HepG2 (cell line): Measurements from ENCODE around the gene HEPACAM.

Source experiments
- HOXA3 ChIP-seq: sonication (generic); formaldehyde crosslinking; IDR thresholded peaks from 2 replicates; pipeline ENCODE4 v1.5.0; 2020; ENCODE audit warnings: missing genetic modification reagents
- NFRKB ChIP-seq: fragments of 450-650 bp; IDR thresholded peaks from 2 replicates; pipeline ENCODE4 v1.6.1; 2017
- TF ChIP-seq, protein P1 (sequence below): sonication (generic); formaldehyde crosslinking; IDR thresholded peaks from 2 replicates; pipeline ENCODE4 v1.5.0; 2020; ENCODE audit warnings: mild to moderate bottlenecking, missing genetic modification reagents, moderate library complexity
- TF ChIP-seq, protein P2 (sequence below): sonication (generic); formaldehyde crosslinking; IDR thresholded peaks from 2 replicates; pipeline ENCODE4 v1.4.0; 2020; ENCODE audit warnings: missing genetic modification reagents
- TF ChIP-seq, protein P3 (sequence below): sonication (generic); formaldehyde crosslinking; IDR thresholded peaks from 2 replicates; pipeline ENCODE4 v1.9.0; 2022; ENCODE audit warnings: low read depth, missing genetic modification reagents
- TF ChIP-seq, protein P4 (sequence below): sonication (generic); formaldehyde crosslinking; IDR thresholded peaks from 2 replicates; pipeline ENCODE4 v1.4.0; 2020; ENCODE audit warnings: mild to moderate bottlenecking, missing genetic modification reagents

DNA sequence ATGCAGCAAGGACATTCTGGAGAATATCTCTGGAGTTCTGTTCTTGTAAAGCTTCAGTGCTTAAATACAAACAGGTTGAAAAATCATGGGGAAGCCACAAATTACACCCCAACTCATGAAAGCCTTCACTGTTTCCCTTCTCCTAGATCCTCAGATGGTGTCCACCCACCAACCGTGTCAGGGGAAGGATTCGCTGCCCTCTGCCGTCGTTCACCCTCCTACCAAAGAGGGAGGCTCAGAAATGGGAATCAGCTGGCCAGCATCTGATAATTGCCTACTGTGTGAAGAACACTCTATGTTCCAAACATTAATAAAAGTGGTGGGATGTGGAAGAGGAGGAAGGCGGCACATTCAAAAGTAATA lies 7.4 kb upstream of the HEPACAM start:
- TF ChIP-seq, protein P1, sequence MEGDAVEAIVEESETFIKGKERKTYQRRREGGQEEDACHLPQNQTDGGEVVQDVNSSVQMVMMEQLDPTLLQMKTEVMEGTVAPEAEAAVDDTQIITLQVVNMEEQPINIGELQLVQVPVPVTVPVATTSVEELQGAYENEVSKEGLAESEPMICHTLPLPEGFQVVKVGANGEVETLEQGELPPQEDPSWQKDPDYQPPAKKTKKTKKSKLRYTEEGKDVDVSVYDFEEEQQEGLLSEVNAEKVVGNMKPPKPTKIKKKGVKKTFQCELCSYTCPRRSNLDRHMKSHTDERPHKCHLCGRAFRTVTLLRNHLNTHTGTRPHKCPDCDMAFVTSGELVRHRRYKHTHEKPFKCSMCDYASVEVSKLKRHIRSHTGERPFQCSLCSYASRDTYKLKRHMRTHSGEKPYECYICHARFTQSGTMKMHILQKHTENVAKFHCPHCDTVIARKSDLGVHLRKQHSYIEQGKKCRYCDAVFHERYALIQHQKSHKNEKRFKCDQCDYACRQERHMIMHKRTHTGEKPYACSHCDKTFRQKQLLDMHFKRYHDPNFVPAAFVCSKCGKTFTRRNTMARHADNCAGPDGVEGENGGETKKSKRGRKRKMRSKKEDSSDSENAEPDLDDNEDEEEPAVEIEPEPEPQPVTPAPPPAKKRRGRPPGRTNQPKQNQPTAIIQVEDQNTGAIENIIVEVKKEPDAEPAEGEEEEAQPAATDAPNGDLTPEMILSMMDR (CRISPR knock-in tag), result peak; percentile 42
- TF ChIP-seq NFRKB, result no peak
- TF ChIP-seq HOXA3 (CRISPR knock-in tag), result no peak
- TF ChIP-seq, protein P2, sequence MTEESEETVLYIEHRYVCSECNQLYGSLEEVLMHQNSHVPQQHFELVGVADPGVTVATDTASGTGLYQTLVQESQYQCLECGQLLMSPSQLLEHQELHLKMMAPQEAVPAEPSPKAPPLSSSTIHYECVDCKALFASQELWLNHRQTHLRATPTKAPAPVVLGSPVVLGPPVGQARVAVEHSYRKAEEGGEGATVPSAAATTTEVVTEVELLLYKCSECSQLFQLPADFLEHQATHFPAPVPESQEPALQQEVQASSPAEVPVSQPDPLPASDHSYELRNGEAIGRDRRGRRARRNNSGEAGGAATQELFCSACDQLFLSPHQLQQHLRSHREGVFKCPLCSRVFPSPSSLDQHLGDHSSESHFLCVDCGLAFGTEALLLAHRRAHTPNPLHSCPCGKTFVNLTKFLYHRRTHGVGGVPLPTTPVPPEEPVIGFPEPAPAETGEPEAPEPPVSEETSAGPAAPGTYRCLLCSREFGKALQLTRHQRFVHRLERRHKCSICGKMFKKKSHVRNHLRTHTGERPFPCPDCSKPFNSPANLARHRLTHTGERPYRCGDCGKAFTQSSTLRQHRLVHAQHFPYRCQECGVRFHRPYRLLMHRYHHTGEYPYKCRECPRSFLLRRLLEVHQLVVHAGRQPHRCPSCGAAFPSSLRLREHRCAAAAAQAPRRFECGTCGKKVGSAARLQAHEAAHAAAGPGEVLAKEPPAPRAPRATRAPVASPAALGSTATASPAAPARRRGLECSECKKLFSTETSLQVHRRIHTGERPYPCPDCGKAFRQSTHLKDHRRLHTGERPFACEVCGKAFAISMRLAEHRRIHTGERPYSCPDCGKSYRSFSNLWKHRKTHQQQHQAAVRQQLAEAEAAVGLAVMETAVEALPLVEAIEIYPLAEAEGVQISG (CRISPR knock-in tag), result no peak
- TF ChIP-seq, protein P3, sequence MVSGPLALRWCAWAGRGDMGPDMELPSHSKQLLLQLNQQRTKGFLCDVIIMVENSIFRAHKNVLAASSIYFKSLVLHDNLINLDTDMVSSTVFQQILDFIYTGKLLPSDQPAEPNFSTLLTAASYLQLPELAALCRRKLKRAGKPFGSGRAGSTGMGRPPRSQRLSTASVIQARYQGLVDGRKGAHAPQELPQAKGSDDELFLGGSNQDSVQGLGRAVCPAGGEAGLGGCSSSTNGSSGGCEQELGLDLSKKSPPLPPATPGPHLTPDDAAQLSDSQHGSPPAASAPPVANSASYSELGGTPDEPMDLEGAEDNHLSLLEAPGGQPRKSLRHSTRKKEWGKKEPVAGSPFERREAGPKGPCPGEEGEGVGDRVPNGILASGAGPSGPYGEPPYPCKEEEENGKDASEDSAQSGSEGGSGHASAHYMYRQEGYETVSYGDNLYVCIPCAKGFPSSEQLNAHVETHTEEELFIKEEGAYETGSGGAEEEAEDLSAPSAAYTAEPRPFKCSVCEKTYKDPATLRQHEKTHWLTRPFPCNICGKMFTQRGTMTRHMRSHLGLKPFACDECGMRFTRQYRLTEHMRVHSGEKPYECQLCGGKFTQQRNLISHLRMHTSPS, result no peak
- TF ChIP-seq, protein P4, sequence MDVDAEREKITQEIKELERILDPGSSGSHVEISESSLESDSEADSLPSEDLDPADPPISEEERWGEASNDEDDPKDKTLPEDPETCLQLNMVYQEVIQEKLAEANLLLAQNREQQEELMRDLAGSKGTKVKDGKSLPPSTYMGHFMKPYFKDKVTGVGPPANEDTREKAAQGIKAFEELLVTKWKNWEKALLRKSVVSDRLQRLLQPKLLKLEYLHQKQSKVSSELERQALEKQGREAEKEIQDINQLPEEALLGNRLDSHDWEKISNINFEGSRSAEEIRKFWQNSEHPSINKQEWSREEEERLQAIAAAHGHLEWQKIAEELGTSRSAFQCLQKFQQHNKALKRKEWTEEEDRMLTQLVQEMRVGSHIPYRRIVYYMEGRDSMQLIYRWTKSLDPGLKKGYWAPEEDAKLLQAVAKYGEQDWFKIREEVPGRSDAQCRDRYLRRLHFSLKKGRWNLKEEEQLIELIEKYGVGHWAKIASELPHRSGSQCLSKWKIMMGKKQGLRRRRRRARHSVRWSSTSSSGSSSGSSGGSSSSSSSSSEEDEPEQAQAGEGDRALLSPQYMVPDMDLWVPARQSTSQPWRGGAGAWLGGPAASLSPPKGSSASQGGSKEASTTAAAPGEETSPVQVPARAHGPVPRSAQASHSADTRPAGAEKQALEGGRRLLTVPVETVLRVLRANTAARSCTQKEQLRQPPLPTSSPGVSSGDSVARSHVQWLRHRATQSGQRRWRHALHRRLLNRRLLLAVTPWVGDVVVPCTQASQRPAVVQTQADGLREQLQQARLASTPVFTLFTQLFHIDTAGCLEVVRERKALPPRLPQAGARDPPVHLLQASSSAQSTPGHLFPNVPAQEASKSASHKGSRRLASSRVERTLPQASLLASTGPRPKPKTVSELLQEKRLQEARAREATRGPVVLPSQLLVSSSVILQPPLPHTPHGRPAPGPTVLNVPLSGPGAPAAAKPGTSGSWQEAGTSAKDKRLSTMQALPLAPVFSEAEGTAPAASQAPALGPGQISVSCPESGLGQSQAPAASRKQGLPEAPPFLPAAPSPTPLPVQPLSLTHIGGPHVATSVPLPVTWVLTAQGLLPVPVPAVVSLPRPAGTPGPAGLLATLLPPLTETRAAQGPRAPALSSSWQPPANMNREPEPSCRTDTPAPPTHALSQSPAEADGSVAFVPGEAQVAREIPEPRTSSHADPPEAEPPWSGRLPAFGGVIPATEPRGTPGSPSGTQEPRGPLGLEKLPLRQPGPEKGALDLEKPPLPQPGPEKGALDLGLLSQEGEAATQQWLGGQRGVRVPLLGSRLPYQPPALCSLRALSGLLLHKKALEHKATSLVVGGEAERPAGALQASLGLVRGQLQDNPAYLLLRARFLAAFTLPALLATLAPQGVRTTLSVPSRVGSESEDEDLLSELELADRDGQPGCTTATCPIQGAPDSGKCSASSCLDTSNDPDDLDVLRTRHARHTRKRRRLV (CRISPR knock-in tag), result no peak
